Osteocyte (in vitro differentiated cells): ENCODE results near the gene RBM14. TPM values are rescaled to one million over a fixed set of nuclear protein-coding genes. Genes with fewer than 3 reads are reported as not detected.
"Not testable (repeated sequence)": the region's sequence is repeated elsewhere in the genome, so short reads cannot be mapped to it uniquely, and the experiment has no call there.

ENCODE experiments used
- DNase-seq: peaks from one replicate; pipeline ENCODE4 v3.0.0; 2021; ENCODE audit warnings: mixed read lengths; ENCODE audit not compliant: unreplicated experiment; ENCODE audit errors: extremely low spot score
- H3K27ac Mint-ChIP-seq: one replicate; pipeline ENCODE4 v1.8.0; 2021; ENCODE audit warnings: mild to moderate bottlenecking, mixed read lengths; ENCODE audit not compliant: unreplicated experiment
- H3K27me3 Mint-ChIP-seq: one replicate; pipeline ENCODE4 v1.8.0; 2021; ENCODE audit warnings: mixed read lengths; ENCODE audit not compliant: unreplicated experiment
- H3K36me3 Mint-ChIP-seq: one replicate; pipeline ENCODE4 v1.8.0; 2021; ENCODE audit warnings: mixed read lengths; ENCODE audit not compliant: unreplicated experiment
- H3K4me1 Mint-ChIP-seq: one replicate; pipeline ENCODE4 v1.8.0; 2021; ENCODE audit warnings: mixed read lengths; ENCODE audit not compliant: unreplicated experiment
- H3K4me3 Mint-ChIP-seq: one replicate; pipeline ENCODE4 v1.8.0; 2021; ENCODE audit warnings: mild to moderate bottlenecking, moderate library complexity, mixed read lengths; ENCODE audit not compliant: unreplicated experiment
- H3K9me3 Mint-ChIP-seq: one replicate; pipeline ENCODE4 v1.8.0; 2021; ENCODE audit warnings: mixed read lengths; ENCODE audit not compliant: unreplicated experiment
- total RNA-seq: library from RNA; stranded (reverse); gene quantifications from 2 replicates; pipeline ENCODE4 v1.2.1, GENCODE V29; 2021
- TF ChIP-seq, protein P1 (sequence below): fragments of 200-600 bp; sonication (generic); IDR thresholded peaks from 2 replicates; pipeline ENCODE4 v1.5.0; 2021; ENCODE audit warnings: antibody characterized with exemption, mild to moderate bottlenecking, moderate library complexity

The RBM14 gene
- total RNA-seq, 1 donor from 2014 or later = 59.2 TPM

- H3K9me3 Mint-ChIP-seq = no peaks in the 10 kb centered on the region
- H3K27me3 Mint-ChIP-seq = no peaks in the 10 kb centered on the region
- no peak overlapping the region for H3K27ac Mint-ChIP-seq
- TF ChIP-seq, protein P1, sequence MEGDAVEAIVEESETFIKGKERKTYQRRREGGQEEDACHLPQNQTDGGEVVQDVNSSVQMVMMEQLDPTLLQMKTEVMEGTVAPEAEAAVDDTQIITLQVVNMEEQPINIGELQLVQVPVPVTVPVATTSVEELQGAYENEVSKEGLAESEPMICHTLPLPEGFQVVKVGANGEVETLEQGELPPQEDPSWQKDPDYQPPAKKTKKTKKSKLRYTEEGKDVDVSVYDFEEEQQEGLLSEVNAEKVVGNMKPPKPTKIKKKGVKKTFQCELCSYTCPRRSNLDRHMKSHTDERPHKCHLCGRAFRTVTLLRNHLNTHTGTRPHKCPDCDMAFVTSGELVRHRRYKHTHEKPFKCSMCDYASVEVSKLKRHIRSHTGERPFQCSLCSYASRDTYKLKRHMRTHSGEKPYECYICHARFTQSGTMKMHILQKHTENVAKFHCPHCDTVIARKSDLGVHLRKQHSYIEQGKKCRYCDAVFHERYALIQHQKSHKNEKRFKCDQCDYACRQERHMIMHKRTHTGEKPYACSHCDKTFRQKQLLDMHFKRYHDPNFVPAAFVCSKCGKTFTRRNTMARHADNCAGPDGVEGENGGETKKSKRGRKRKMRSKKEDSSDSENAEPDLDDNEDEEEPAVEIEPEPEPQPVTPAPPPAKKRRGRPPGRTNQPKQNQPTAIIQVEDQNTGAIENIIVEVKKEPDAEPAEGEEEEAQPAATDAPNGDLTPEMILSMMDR = no peak
- H3K4me3 Mint-ChIP-seq = no peak overlapping the region
- no peaks in the 10 kb centered on the region for H3K36me3 Mint-ChIP-seq
- no peaks in the 10 kb centered on the region for H3K4me1 Mint-ChIP-seq
- DNase-seq = no peak
Measured at GRCh38 chr11:66586136-66586535, 30.3 kb upstream of the RBM14 start.

DNA sequence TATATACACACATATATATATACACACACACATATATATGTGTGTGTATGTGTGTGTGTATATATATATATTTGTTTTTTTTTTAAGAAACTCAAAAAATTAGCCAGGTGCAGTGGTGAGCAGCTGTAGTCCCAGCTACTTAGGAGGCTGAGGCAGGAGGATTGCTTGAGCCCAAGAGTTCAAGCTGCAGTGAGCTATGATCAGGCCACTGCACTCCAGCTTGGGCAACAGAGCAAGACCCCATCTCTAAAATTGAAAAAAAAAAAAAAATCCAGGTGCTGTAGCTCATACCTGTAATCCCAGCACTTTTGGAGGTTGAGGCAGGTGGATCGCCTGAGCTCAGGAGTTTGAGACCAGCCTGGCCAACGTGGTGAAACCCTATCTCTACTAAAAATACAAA, 27.1 kb upstream of the RBM14 start:
- H3K27ac Mint-ChIP-seq, DNase-seq, H3K9me3 Mint-ChIP-seq, H3K27me3 Mint-ChIP-seq, H3K36me3 Mint-ChIP-seq, H3K4me3 Mint-ChIP-seq: not testable (repeated sequence)
- peaks cover 18% of the 10 kb centered on the region for H3K4me1 Mint-ChIP-seq

DNA sequence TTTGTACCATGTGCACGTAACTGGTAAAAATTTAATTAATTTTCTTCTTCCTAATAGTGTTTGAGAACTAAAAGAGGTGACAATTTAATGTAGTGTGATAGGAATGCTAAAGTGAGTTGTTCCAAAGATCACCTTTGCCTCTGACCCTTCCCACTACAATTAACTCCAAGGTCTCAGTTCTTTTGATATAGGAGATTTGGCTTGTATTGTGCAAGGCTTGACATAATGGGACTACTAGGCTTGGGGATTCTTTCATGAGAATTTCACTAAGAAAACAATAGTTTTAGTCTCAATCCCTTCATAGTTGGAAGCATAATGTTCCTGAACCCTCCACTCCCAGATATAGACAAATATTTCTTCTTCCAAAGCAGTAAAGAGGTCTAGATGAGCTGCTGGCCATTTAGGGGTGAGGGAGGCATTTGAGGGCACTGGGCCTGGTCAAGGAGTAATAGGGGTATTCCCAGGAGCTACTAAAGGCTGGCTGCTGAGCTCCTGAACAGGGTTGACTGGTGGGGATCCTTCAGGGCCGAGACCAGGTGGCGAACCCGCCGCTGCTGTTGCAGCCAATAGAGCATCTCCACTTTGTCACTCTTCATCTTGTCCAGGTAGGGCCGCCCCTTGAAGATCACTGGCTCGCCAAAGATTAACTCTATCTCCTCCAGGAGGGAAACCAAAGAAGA, 26.3 kb upstream of the RBM14 start:
- Mint-ChIP-seq H3K27me3 (no peaks in the 10 kb centered on the region), H3K9me3 (no peaks in the 10 kb centered on the region), H3K36me3 (peaks cover 2% of the 10 kb centered on the region), H3K4me3 (no peak overlapping the region), H3K4me1 (peaks cover 24% of the 10 kb centered on the region), H3K27ac (no peak overlapping the region)
- TF ChIP-seq, protein P1 = no peak
- no peak for DNase-seq

DNA sequence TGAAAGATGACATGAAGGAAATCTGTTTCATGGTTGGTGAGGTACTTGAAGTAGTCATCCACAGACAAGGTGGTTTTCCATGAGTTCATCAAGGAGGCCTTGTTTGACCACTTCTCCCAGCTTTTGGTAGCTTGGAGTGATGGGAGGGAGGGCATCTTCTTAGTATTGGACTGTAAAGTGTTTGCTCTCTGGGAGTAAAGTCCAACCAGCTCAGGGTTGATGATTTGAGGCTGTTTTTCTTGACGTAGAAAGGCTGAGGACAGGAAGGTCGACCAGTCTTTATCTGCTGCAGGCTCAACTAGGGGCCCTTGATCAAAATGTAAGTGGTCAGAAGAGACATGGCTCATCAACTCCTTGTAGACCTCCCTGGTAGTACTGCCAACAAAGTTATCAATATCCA, 25.3 kb upstream of the RBM14 start:
- Mint-ChIP-seq H3K27ac (no peak overlapping the region), H3K27me3 (no peaks in the 10 kb centered on the region), H3K9me3 (no peaks in the 10 kb centered on the region), H3K4me3 (no peak overlapping the region), H3K36me3 (peaks cover 2% of the 10 kb centered on the region), H3K4me1 (peaks cover 30% of the 10 kb centered on the region)
- no peak for DNase-seq
- TF ChIP-seq, protein P1 = no peak

- TF ChIP-seq, protein P1 = peak; percentile 80
- peaks cover 2% of the 10 kb centered on the region for H3K36me3 Mint-ChIP-seq
Measured at GRCh38 chr11:66592457-66593302, 23.8 kb upstream of the RBM14 start, which contains the start of the genes CCDC87 and CCS. Gene CCDC87 (minus strand): TSS chr11:66593063. CDS start chr11:66593015, 48 bp downstream. Gene CCS (plus strand): TSS chr11:66593185. CDS start chr11:66593262, 77 bp downstream.

More at GRCh38 chr11:66592457-66593302, 23.8 kb upstream of the RBM14 start, which contains the start of the genes CCDC87 and CCS:
- peak; percentile 99 for DNase-seq
- Mint-ChIP-seq H3K27ac (peak within 1 kb of the TSS; percentile 99), H3K4me1 (peaks cover 30% of the 10 kb centered on the region), H3K27me3 (no peaks in the 10 kb centered on the region), H3K9me3 (no peaks in the 10 kb centered on the region), H3K4me3 (peak within 1 kb of the TSS; percentile 100)
